ENCODE results near the gene YPEL1. TPM values are rescaled to one million over a fixed set of nuclear protein-coding genes. Genes with fewer than 3 reads are reported as not detected.
A peak's percentile ranks its signal among the peaks of the same experiment; 100 is the strongest.
"Not testable (repeated sequence)": the region's sequence is repeated elsewhere in the genome, so short reads cannot be mapped to it uniquely, and the experiment has no call there.

YPEL1 gene
- total RNA-seq, 1 donor from 2014 or later = 6.0 TPM

DNA sequence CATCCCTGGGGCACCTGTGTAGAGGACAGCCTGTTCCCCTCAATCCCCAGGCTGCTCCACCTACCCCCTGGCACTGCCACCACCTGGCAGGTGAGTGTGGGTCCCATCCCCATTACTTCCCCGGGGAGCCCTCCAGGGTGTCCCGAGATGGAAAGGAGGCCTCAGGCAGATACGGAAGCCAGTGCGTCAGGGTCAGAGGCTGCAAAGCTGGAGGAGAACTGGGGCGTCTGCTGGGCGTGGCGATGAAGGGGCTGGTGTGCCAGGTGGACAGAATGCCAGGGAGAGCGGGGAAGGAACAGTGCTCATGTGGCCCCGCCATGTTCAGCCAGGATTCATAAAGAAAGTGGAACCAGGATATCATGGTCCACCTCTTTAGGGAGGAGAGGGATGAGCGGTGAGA, 7.8 kb downstream of the YPEL1 start:
- no peak overlapping the region for H3K4me3 Mint-ChIP-seq (ENCODE audit: unreplicated experiment)
- no peaks in the 10 kb centered on the region for H3K36me3 Mint-ChIP-seq (ENCODE audit: low read depth)
- no peaks in the 10 kb centered on the region for H3K4me1 Mint-ChIP-seq (ENCODE audit: low read depth)
- H3K9me3 Mint-ChIP-seq (ENCODE audit: low read depth) = no peaks in the 10 kb centered on the region
- TF ChIP-seq, protein P1, sequence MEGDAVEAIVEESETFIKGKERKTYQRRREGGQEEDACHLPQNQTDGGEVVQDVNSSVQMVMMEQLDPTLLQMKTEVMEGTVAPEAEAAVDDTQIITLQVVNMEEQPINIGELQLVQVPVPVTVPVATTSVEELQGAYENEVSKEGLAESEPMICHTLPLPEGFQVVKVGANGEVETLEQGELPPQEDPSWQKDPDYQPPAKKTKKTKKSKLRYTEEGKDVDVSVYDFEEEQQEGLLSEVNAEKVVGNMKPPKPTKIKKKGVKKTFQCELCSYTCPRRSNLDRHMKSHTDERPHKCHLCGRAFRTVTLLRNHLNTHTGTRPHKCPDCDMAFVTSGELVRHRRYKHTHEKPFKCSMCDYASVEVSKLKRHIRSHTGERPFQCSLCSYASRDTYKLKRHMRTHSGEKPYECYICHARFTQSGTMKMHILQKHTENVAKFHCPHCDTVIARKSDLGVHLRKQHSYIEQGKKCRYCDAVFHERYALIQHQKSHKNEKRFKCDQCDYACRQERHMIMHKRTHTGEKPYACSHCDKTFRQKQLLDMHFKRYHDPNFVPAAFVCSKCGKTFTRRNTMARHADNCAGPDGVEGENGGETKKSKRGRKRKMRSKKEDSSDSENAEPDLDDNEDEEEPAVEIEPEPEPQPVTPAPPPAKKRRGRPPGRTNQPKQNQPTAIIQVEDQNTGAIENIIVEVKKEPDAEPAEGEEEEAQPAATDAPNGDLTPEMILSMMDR (IDR thresholded peaks at IDR 0.05) = no peak
- no peaks in the 10 kb centered on the region for H3K27me3 Mint-ChIP-seq (ENCODE audit: low read depth)
- no peak overlapping the region for H3K27ac Mint-ChIP-seq (ENCODE audit: unreplicated experiment)
- DNase-seq (ENCODE audit: low spot score) = no peak

DNA sequence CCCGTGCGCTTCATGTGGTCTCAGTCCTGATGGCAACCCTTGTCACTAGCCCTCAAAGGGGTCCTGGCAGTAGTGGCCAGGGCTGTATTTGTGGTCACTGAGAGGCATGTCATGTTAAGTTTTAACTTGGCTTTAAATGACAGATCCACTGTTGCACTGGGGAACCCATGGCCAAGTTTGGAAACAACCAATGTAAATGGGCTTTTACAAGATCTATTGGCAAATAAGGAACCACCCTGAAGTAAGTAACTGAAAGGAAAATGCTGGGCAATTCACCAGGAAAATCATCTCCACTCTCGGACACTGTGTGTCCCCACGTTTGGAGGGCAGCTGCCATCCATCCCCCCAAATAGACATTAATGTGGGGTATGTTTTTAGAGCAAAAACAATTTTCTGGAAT, 8.4 kb downstream of the YPEL1 start:
- H3K4me1 Mint-ChIP-seq (ENCODE audit: low read depth) = no peaks in the 10 kb centered on the region
- H3K9me3 Mint-ChIP-seq (ENCODE audit: low read depth) = no peaks in the 10 kb centered on the region
- H3K27me3 Mint-ChIP-seq (ENCODE audit: low read depth) = no peaks in the 10 kb centered on the region
- DNase-seq (ENCODE audit: low spot score) = no peak
- TF ChIP-seq, protein P1 (IDR thresholded peaks at IDR 0.05) = no peak
- no peak overlapping the region for H3K27ac Mint-ChIP-seq (ENCODE audit: unreplicated experiment)
- no peaks in the 10 kb centered on the region for H3K36me3 Mint-ChIP-seq (ENCODE audit: low read depth)
- no peak overlapping the region for H3K4me3 Mint-ChIP-seq (ENCODE audit: unreplicated experiment)

DNA sequence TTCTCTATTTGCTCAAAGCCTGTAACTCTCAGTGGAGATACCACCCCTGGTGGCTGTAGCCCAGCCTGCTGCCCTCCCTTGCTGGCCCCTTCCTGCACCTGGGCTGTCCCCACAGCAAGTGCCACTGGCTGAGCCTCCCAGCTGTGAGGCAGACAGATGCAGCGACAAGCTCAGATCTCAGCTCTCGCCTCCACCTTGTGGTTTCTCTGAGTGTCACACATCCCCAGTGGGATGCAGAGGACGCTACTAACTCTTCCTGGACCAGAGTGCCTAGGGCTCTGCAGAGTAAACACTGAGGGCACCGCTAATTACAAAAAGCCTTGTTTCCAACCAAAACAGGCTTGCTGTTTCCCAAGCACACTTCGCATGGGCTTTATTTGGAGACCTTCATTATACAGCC, 8.9 kb downstream of the YPEL1 start:
- Mint-ChIP-seq H3K36me3 (ENCODE audit: low read depth) (no peaks in the 10 kb centered on the region), H3K27ac (ENCODE audit: unreplicated experiment) (no peak overlapping the region), H3K4me3 (ENCODE audit: unreplicated experiment) (no peak overlapping the region), H3K4me1 (ENCODE audit: low read depth) (no peaks in the 10 kb centered on the region), H3K9me3 (ENCODE audit: low read depth) (no peaks in the 10 kb centered on the region), H3K27me3 (ENCODE audit: low read depth) (no peaks in the 10 kb centered on the region)
- TF ChIP-seq, protein P1 (IDR thresholded peaks at IDR 0.05) = peak; percentile 68
- no peak for DNase-seq (ENCODE audit: low spot score)

DNA sequence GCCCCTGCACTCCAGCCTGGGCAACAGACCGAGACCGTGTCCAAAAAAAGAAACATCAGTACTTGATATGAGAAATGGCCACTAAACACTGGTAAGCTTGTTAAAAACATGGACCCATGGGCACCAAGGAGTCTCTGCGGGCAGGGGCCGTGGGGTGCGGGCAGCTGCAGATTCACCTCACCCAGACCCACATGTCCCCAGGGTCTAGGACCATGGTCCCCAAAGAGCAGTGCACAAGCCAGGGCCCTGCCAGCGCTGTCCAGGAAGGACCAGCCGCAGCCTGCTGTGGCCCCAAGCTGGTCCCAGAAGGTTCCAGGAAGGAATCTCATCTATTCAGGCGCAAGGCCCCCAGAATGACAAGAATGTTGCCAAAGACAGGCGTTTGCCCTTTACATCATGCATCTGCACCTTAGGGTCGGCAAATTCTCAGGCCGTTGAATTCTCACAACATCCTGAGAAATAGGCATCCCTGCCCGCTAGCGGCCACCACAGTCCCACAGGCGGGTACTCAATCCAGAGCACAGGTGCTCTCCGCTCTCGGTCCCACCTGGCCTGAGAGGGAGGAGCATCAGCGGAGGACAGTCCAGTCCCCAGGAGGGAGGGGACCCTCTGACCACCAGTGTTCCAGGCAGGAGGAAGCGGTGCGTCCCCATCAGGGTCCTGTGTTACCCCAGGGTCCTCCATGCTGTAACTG, 9.5 kb downstream of the YPEL1 start:
- H3K4me1 Mint-ChIP-seq (ENCODE audit: low read depth) = no peaks in the 10 kb centered on the region
- no peaks in the 10 kb centered on the region for H3K27me3 Mint-ChIP-seq (ENCODE audit: low read depth)
- no peaks in the 10 kb centered on the region for H3K9me3 Mint-ChIP-seq (ENCODE audit: low read depth)

DNA sequence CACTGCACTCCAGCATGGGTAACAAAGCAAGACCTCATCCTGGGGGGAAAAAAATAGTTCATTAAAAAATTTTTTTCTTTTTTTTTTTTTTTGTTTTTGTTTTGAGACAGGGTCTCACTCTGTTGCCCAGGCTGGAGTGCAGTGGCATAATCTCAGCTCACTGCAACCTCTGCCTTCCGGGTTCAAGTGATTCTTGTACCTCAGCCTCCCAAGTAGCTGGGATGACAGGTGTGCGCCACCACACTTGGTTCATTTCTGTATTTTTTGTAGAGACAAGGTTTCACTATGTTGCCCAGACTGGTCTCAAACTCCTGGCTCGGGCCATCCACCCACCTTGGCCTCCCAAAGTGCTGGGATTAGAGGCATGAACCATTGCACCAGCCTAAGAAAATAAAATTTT, 11.1 kb downstream of the YPEL1 start:
- H3K27ac Mint-ChIP-seq (ENCODE audit: unreplicated experiment); H3K36me3 Mint-ChIP-seq (ENCODE audit: low read depth); H3K4me3 Mint-ChIP-seq (ENCODE audit: unreplicated experiment); H3K9me3 Mint-ChIP-seq (ENCODE audit: low read depth); DNase-seq (ENCODE audit: low spot score); H3K4me1 Mint-ChIP-seq (ENCODE audit: low read depth); H3K27me3 Mint-ChIP-seq (ENCODE audit: low read depth): not testable (repeated sequence)

More for the DNA sequence above, 9.5 kb downstream of the YPEL1 start:
- no peak for DNase-seq (ENCODE audit: low spot score)
- H3K36me3 Mint-ChIP-seq (ENCODE audit: low read depth) = no peaks in the 10 kb centered on the region
- TF ChIP-seq, protein P1 (IDR thresholded peaks at IDR 0.05) = no peak
- no peak overlapping the region for H3K27ac Mint-ChIP-seq (ENCODE audit: unreplicated experiment)
- no peak overlapping the region for H3K4me3 Mint-ChIP-seq (ENCODE audit: unreplicated experiment)

DNA sequence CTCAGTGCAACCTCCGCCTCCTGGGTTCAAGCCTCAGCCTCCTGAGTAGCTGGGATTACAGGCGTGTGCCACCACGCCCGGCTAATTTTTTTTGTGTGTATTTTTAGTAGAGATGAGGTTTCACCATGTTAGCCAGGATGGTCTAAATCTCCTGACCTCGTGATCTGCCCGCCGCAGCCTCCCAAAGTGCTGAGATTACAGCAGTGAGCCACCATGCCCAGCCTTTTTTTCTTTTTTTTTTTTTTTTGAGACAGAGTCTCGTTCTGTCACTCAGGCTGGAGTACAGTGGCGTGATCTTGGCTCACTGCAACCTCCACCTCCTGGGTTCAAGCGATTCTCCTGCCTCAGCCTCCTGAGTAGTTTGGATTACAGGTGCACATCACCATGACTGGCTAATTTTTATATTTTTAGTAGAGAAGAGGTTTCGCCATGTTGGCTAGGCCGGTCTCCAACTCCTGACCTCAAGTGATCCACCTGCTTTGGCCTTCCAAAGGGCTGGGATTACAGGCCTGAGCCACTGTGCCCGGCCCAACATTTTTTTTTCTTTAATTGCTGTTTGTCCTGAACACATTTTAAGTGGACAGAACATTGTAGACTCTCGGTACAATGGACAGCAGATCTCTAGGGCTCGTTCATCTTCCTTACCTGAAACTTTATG, 14.3 kb downstream of the YPEL1 start:
- H3K4me1 Mint-ChIP-seq (ENCODE audit: low read depth); H3K27me3 Mint-ChIP-seq (ENCODE audit: low read depth); H3K9me3 Mint-ChIP-seq (ENCODE audit: low read depth); H3K27ac Mint-ChIP-seq (ENCODE audit: unreplicated experiment); H3K36me3 Mint-ChIP-seq (ENCODE audit: low read depth); H3K4me3 Mint-ChIP-seq (ENCODE audit: unreplicated experiment); DNase-seq (ENCODE audit: low spot score): not testable (repeated sequence)

DNA sequence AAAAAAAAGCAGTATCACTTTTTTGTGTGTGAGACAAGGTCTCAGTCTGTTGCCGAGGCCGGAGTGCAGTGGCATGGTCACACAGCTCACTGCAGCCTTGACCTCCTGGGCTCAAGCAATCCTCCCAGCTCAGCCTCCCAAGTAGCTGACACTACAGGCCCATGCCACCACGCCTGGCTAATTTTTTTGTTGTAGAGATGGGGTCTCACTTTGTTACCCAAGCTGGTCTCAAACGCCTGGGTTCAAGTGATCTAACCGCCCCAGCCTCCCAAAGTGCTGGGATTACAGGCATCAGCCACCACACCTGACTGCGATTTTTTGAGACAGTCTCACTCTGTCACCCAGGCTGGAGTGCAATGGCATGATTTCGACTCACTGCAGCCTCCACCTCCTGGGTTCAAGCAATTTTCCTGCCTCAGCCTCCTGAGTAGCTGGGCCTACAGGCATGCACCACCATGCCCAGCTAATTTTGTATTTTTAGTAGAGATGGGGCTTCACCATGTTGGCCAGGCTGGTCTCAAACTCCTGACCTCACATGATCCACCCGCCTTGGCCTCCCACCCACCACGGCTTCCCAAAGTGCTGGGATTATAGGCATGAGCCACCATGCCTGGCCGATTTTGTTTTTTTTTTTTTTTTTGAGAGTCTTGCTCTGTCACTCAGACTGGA, 15.3 kb downstream of the YPEL1 start:
- not testable (repeated sequence) for H3K27ac Mint-ChIP-seq (ENCODE audit: unreplicated experiment); H3K4me3 Mint-ChIP-seq (ENCODE audit: unreplicated experiment); DNase-seq (ENCODE audit: low spot score); H3K27me3 Mint-ChIP-seq (ENCODE audit: low read depth); H3K9me3 Mint-ChIP-seq (ENCODE audit: low read depth); H3K4me1 Mint-ChIP-seq (ENCODE audit: low read depth); H3K36me3 Mint-ChIP-seq (ENCODE audit: low read depth)

Data from chondrocyte (in vitro differentiated cells).